Stimulated activated effector memory CD8-positive, alpha-beta T cell treated with anti-CD3 and anti-CD28 coated beads, Interleukin-12 subunit alpha, Interleukin-12 subunit beta, amount 100 ng/mL, for 72 hours (primary cell): ENCODE data around the gene TBR1.
A peak's percentile ranks its signal among the peaks of the same experiment; 100 is the strongest.

Experiments
- ATAC-seq: fragments of 150-1000 bp; cut with Tn5 transposase; 2 replicates; pipeline ENCODE4 v1.10.0; 2021
- DNase-seq, 2 donors: peaks; one replicate each; pipeline ENCODE4 v3.0.0; 2021 to 2022; ENCODE audit warnings: low spot score in 2 of 2
- H3K27ac Mint-ChIP-seq: one replicate; pipeline ENCODE4 v1.8.0; 2022; ENCODE audit warnings: mild to moderate bottlenecking, mixed read lengths
- H3K36me3 Mint-ChIP-seq: one replicate; pipeline ENCODE4 v1.8.0; 2022; ENCODE audit warnings: mild to moderate bottlenecking, mixed read lengths
- H3K4me1 Mint-ChIP-seq: one replicate; pipeline ENCODE4 v1.8.0; 2022; ENCODE audit warnings: mixed read lengths
- H3K4me3 Mint-ChIP-seq: one replicate; pipeline ENCODE4 v1.8.0; 2022; ENCODE audit warnings: mild to moderate bottlenecking, mixed read lengths
- H3K9me3 Mint-ChIP-seq: one replicate; pipeline ENCODE4 v1.8.0; 2022; ENCODE audit warnings: mixed read lengths

Gene TBR1

DNA sequence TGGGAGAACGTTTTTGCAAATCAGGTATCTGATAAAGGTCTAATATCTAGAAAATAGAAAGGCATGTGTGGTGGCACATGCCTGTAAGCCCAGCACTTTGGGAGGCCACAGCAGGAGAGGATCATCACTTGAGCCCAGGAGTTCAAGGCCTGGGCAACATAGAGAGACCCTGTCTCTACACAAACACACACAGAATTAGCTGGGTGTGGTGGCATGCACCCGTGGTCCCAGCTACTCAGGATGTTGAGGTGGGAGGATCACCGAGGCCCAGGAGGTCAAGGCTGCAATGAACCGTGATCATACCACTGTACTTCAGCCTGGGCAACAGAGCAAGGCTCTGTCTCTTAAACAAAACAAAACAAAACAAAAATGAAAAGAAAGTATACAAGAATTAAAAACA lies 13.8 kb upstream of the TBR1 start:
- H3K9me3 Mint-ChIP-seq = no peaks in the 10 kb centered on the region
- no peak overlapping the region for H3K27ac Mint-ChIP-seq
- peaks cover 32% of the 10 kb centered on the region for H3K36me3 Mint-ChIP-seq
- DNase-seq = no peak
- H3K4me3 Mint-ChIP-seq = no peak overlapping the region
- ATAC-seq = no peak
- H3K4me1 Mint-ChIP-seq = no peaks in the 10 kb centered on the region

DNA sequence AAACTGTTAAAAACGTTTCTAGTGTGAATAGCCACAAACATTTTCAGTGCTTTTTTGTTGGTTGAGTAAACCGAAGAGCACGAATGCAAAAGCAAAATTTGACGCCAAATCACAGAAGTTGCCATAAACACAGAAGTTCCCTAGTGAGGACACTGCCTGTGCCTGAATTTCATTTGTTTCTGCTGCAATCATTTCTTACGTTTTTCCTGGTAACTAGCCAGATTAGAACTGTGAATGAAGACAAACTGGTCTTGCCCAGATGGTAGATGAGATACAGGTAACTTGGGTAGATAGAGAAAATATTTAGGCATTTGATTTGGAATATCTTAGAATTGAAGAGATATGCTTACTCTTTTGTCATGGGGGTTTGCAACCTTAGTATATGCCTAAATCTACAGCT lies 9.8 kb upstream of the TBR1 start:
- H3K27ac Mint-ChIP-seq = no peak overlapping the region
- ATAC-seq = no peak
- H3K9me3 Mint-ChIP-seq = no peaks in the 10 kb centered on the region
- H3K4me1 Mint-ChIP-seq = no peaks in the 10 kb centered on the region
- peaks cover 22% of the 10 kb centered on the region for H3K36me3 Mint-ChIP-seq
- no peak for DNase-seq
- no peak overlapping the region for H3K4me3 Mint-ChIP-seq

GRCh38 chr2:161407597-161407996 lies 8.5 kb upstream of the TBR1 start:
- no peaks in the 10 kb centered on the region for H3K9me3 Mint-ChIP-seq
- H3K36me3 Mint-ChIP-seq = peaks cover 20% of the 10 kb centered on the region
- DNase-seq (no peak), ATAC-seq (no peak)
- H3K4me3 Mint-ChIP-seq = no peak overlapping the region
- no peak overlapping the region for H3K27ac Mint-ChIP-seq
- H3K4me1 Mint-ChIP-seq = no peaks in the 10 kb centered on the region

- ATAC-seq = no peak
- Mint-ChIP-seq H3K9me3 (no peaks in the 10 kb centered on the region), H3K4me3 (no peak overlapping the region), H3K4me1 (peaks cover 5% of the 10 kb centered on the region), H3K36me3 (peaks cover 19% of the 10 kb centered on the region), H3K27ac (no peak overlapping the region)
- no peak for DNase-seq
Measured at GRCh38 chr2:161409308-161409907, 6.7 kb upstream of the TBR1 start.

GRCh38 chr2:161412346-161412745 lies 3.8 kb upstream of the TBR1 start:
- Mint-ChIP-seq H3K9me3 (no peaks in the 10 kb centered on the region), H3K36me3 (peaks cover 19% of the 10 kb centered on the region), H3K4me1 (peaks cover 32% of the 10 kb centered on the region), H3K27ac (no peak overlapping the region), H3K4me3 (no peak overlapping the region)
- DNase-seq = no peak
- no peak for ATAC-seq

GRCh38 chr2:161414042-161415033 lies 1.8 kb upstream of the TBR1 start:
- ATAC-seq (peak; percentile 70), DNase-seq (peak in 1 of 2 donors; percentile 55)
- Mint-ChIP-seq H3K4me1 (peaks cover 52% of the 10 kb centered on the region), H3K27ac (peak overlapping the region; percentile 26), H3K9me3 (no peaks in the 10 kb centered on the region), H3K36me3 (peaks cover 17% of the 10 kb centered on the region), H3K4me3 (peak overlapping the region; percentile 73)

DNA sequence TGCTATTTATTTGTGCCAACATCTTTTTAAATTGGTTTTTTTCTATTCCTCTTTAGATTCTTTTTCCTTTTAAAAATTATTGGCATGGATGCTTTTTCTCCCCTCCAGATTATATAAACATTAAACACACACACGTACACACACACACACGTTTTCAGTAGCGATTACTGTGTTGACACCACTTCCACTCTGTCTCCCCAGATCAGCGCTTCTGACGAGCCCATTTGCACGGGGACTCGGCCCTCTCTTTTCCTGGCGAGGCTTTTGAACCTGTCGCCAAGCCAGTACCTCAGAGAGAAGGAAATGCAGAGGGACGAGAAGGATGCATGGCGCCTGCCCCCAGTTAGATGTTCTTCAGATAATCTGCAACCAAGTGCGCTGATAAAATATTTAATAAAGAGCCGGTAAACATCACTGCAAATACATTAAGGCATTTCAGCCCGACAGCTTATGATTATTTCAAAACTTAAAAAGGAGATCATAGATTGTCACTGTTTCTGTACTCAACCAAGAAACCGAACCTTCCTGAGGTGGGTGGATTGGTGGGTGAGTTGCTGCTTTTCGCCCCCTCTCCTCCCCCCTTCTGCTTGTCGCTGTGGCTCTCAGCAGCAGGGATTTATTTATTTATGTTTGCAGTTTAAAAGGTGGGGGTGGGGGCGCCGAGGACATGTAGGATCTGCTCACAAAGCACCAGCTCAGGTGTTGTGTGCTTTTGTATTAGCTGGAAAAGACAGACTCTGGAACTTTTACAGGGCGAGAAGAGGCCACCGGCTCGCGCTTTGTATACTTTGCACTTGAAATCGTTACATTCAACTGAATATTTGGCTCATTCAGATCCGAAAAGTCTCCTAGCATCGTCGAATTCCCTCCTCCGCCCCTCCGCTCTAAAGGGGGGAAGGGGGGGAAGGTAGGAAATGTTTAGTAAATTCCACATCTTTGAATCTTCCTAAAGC lies 787 bp upstream of the TBR1 start:
- ATAC-seq (peak; percentile 55), DNase-seq (peak in 1 of 2 donors; percentile 55)
- H3K27ac Mint-ChIP-seq = peak overlapping the region; percentile 26
- H3K36me3 Mint-ChIP-seq = peaks cover 11% of the 10 kb centered on the region
- no peaks in the 10 kb centered on the region for H3K9me3 Mint-ChIP-seq
- H3K4me1 Mint-ChIP-seq = peaks cover 56% of the 10 kb centered on the region
- H3K4me3 Mint-ChIP-seq = peak overlapping the region; percentile 73

GRCh38 chr2:161416708-161417437 lies 776 bp downstream of the TBR1 start:
- peak in 1 of 2 donors; percentile 58 for DNase-seq
- Mint-ChIP-seq H3K36me3 (peaks cover under 1% of the 10 kb centered on the region), H3K4me1 (peaks cover 58% of the 10 kb centered on the region), H3K4me3 (peak overlapping the region; percentile 73), H3K27ac (no peak overlapping the region), H3K9me3 (no peaks in the 10 kb centered on the region)
- peak; percentile 31 for ATAC-seq

DNA sequence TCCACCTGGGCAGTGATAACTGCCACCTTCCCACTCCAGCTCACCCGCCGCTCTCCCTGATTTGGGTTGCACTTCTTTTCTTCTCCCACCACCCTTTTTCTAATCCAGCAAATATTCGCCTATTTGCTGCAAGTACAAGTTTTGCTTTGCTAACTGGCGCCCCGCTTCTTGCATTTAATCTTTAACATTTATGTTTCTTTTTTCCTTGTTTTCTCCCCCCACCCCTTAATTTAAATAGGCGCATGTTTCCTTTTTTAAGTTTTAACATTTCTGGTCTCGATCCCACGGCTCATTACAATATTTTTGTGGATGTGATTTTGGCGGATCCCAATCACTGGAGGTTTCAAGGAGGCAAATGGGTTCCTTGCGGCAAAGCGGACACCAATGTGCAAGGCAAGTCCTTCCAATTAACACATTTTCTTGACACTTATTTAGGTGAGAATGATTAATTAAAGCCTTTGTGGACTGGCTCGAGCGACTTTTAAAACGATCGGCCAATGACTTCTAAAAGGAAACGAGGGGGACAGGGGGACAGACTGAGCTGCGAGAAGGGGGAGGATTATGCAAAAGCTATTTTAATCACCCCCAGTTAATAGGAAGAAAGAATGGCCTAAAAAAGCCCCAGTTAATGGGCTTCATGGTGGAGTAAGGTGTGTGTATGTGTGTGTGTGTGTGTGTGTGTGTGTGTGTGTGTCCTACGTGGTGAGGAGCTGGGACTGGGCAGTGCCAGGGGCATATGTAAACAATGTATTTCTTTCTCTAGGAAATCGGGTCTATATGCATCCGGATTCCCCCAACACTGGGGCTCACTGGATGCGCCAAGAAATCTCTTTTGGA lies 1.6 kb downstream of the TBR1 start:
- H3K4me3 Mint-ChIP-seq = peak overlapping the region; percentile 73
- no peak for DNase-seq
- no peaks in the 10 kb centered on the region for H3K9me3 Mint-ChIP-seq
- no peak overlapping the region for H3K27ac Mint-ChIP-seq
- no peak for ATAC-seq
- no peaks in the 10 kb centered on the region for H3K36me3 Mint-ChIP-seq
- H3K4me1 Mint-ChIP-seq = peaks cover 58% of the 10 kb centered on the region

- Mint-ChIP-seq H3K27ac (no peak overlapping the region), H3K4me1 (peaks cover 58% of the 10 kb centered on the region), H3K36me3 (no peaks in the 10 kb centered on the region), H3K9me3 (no peaks in the 10 kb centered on the region), H3K4me3 (peak overlapping the region; percentile 73)
- ATAC-seq (no peak), DNase-seq (no peak)
Measured at GRCh38 chr2:161418275-161418714, 2.2 kb downstream of the TBR1 start.

- Mint-ChIP-seq H3K27ac (no peak overlapping the region), H3K9me3 (no peaks in the 10 kb centered on the region), H3K36me3 (no peaks in the 10 kb centered on the region), H3K4me3 (peak overlapping the region; percentile 73), H3K4me1 (peaks cover 54% of the 10 kb centered on the region)
- ATAC-seq = no peak
- peak in 1 of 2 donors; percentile 51 for DNase-seq
Measured at GRCh38 chr2:161418715-161419637, 2.9 kb downstream of the TBR1 start.

- H3K4me1 Mint-ChIP-seq = peaks cover 61% of the 10 kb centered on the region
- DNase-seq = no peak
- H3K27ac Mint-ChIP-seq = no peak overlapping the region
- H3K4me3 Mint-ChIP-seq = peak overlapping the region; percentile 73
- ATAC-seq = no peak
- H3K36me3 Mint-ChIP-seq = peaks cover 6% of the 10 kb centered on the region
- H3K9me3 Mint-ChIP-seq = no peaks in the 10 kb centered on the region
Measured at GRCh38 chr2:161419638-161420190, 3.6 kb downstream of the TBR1 start.
